NCI-H510A treated with DMSO at 0.1 percent for 48 hours (cell line): ENCODE measurements around the gene STK32A.

Source experiments
- DNase-seq: peaks from one replicate; lab custom pipeline; 2025; lab: John Stamatoyannopoulos, UW

The STK32A gene

DNA sequence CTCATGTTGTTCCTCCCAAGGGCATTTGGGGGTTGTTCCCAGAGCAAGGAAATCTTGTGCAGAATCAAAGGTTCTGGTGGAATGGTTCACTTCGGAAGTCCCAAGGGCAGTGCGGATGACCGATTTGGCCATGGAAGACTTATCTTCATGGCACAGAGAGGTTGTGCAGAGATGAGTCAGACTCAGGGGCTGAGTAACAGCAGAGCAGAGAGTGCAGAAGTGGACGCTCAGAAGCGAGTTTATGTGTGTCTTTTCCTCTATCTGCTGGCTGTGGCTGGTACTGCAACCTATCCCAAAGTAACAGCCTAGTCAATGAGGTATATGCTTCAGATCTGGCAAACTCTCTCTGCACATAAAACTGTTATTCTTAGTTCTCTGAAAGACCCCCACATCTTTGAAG is 157.0 kb downstream of the STK32A start:
- peak; percentile 14 for DNase-seq

DNA sequence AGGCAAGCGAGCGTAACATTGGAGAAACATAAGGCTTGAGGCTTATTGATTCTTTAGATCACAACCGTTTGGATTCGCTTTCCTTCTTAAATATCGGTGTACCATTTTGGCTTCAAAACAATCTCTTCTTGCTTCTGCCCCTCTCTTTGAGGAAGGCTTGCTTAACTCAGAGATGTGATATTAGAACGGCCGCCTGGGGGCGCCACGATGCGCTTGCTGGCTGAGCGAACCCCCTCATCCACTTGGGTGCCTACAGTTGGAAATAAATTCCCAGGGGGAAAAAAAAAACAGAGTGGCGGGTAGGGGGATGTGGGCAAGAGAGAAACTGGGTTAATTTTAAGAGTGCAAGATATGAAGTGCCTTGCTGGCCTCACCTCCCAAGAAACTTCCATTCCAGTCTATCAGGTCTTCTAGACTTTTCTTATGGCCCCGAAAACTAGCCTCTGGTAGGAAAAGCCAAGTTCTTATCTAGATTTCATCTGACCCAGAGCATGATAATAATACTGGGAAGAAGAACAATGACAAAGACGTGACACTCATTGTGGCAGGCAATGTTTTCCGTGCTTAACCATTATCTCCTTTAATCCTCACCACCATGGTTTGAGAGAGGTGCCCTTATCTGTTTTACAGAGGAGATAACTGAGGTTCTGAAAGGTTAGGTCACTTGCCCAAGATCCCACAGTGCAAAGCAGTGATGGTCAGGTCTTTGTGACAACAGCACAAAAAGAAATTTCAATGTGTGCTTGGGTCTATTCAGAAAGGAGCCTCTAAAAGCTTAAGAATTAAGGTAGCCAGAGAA is 159.2 kb downstream of the STK32A start:
- DNase-seq = no peak

DNA sequence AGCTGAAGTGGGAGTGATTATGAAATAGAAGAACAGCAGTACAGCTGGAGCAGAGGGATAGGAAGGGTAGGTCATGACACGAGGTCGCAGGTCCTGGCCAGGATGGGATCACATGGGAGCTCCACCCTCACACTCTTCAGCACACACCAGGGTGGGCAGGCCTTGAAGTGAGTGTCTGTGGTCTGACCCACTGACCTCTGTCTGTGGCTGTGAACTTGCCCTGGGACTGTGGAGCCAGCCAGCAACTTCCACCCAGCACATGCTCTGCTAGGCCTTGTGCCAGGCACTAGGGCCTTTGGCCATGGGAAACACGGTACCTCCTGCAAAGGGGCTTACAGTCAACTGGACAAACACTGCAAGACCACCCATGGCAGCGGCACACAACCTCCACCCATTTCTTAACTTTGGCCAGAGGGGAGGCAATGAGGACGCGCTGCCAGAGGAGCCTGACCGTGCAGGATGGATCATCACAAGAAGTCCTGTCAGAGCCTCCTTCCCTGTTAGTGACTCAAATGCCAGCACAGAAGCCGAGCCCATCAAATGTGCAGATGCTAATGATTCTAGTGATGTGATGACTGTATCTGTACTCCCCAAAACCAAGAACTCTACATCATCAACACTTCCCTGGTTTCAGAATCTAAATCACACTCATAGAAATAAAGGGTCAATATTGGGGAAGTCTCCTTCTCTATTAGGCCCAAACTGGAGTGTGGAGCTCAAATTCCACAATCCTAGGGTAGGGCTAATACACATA is 161.4 kb downstream of the STK32A start:
- DNase-seq = no peak

DNA sequence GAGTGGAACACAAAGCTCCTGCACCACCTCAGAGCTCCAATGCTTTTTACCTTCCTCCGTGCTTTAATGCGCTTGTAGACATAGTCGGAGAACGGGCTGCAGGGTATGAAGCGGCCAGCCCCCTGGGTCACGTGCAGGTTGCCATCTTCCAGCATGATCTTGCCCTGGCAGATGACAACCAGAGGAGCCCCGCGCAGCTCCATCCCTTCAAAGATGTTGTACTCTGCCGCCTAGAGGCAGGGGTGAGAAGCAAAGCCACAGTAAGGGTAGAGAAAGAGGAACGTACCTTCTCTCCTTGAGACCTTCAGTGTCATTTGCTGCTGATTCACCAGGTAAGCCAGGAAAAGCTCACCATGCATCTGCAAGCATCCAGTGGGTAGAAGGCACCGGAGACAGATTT is 162.8 kb downstream of the STK32A start:
- no peak for DNase-seq

DNA sequence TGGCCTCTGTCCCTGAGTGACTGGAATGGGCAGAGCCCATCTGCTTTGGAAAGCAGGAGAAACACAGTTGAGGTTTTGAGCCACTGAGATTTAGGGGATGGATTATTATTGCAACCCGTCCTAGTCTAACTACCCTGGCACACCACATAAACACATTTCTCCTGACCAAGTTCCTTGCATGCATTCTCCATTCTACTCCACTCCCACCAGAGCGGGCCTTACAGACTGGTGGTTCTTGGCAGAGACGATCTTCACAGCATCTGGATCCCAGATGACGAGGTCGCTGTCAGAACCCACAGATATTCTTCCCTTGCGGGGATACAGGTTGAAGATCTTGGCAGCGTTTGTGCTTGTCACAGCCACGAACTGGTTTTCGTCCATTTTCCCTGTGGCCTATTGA is 164.0 kb downstream of the STK32A start:
- no peak for DNase-seq

DNA sequence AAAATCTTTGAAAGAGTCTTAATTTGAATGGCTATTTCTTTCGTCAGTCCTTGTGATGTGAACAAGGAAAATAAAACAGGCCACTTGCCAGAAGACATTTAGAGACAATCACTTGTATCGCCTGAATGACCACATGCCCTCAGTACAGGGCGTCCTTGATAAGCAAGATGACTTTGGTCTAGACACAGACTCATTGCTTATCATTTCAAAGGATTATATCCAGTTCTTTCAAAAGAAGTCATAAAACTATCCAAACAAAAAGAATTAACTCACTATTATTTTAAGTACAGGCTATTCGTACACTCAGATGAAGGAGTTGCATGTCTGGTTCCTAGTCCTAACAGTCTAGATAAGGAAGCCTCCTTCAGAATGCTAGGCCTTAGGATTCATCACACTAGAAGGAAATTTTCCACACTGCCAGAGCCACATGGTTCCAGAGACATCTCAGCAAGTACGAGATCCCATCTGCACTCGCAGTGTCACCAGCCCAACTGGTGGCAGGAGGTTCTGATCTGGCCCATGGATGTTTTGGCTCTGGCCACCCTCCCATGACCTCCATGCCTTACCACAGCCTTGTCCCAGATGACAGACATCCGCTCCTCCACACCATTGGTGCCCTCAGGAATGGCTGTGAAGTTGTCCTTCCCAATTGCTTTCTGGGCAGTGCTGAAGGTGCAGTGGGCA is 165.4 kb downstream of the STK32A start:
- no peak for DNase-seq

DNA sequence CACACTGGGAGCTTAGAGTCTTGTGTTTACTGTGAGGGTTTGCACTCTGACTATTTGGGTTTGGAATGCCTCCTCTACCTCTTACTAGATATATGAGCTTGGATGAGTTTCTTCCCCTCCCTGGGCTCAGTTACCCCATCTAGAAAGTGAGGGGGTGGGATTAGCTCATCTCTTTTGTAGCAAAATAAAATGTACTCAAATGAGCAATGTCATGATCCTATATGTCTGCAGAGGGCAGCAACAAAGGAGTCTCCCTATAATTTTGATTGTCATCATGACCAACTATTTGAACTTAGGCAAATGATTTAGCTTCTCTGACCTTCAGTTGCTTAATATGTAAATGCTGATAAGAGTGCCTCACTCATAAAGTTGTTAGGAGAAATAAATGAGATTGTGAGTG is 166.1 kb downstream of the STK32A start:
- DNase-seq = no peak

DNA sequence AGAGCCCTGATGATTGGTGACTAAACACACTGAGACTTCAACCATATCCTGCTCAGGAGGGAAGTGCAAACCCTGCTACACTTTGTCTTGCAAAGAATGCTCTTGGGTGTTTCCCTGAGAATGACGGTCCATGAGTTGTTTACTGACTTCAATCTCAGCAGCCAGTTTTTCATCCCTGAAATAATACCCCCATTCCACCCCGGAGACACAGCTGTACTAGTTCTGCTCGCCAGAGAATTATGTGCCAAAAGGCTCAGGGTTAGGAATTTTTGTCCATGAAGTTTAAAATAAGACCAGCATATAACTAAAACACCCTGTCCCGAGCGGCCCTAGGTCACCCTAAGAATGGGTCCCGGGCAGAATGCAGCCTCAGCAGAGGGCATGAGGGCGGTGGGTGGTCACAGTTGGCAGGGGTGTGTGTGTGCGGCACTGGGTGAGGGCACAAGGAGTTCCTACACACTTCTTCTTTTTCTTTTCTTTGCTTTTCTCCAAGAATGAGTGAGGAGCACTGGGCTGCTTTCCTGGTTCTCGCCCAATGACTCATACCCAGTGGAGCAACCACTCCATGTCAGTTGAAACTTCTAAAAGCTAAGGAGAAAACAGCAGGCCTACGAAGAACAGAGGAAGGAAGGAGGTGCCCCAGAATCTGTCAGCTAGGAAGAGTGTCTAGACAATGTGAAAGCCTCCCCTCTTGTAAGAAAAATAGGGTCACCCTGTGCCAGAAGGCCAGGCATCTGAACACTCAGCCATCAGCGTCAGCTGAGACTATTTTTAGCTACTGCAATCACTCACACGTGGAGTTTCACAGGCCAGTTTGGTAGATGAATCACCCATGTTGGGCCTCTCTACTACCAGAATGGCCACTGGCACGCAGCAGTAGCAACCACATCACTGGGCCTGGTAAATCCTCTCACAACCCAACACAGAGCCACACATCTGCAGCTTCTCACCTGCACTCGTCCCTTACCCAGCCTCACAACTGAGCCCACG is 169.1 kb downstream of the STK32A start:
- DNase-seq = no peak

DNA sequence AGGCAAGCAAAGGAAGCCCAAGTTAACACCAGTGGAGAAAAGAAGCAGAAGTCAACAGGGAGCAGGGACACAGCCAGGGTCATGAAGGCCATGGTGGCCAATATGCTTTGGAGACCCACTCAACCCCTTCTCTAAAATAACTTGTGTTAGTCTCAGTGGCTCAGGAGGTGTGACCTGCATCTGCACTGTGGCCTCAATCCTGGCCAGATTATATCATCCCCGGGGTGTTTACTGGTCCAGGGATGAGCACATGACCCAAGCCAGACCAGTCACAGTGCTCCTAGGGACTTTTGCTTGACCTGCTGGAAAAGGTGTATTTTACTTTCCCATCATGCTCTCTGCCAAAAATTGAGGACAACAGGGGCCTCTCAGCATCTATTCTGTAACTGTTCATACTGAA is 169.9 kb downstream of the STK32A start:
- no peak for DNase-seq

DNA sequence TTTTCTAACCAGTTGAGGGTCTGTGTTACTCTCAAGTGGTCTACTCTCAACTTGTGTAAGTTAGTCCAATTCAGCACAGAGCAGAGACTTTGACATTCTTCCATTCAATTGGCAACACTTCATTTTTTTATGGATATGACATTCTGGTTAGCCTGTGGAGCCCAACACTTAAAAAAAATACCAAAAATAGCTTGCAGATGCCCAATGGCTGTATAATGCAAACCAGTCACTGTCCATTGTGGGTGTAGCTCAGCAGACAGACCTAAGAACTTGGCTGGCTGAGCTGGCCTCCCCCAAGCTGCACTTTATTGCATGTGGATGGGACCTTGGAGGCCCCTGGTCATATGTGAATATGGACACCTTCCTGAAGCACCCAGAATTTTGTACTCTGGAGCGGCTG is 171.8 kb downstream of the STK32A start:
- no peak for DNase-seq

DNA sequence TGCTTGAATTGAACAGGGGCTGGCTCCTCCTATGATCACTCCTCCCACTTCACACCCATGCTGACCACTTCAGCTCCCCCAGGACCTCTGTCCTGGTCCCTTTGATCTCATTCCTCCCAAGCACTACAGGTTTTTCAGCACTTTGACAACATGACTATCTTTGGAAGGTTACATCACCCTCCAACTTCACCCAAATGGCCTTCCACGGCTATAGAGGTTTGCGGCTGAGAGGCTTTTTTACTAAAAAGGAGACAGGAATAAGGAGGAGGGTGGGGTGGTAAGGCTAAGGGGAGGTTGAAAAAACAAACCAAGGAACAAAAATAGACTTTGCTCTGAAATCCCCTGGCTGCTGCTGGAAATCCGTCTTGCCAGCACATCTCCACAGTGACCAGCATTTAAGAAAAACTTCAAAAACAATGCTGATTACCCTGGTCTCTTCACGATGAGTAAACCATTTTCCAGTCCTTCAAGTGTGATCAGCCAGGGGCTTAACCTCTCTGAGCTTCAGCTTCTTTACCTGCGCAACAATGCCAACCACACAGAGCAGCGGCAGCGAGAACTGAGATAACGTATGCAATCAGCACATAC is 172.4 kb downstream of the STK32A start:
- DNase-seq = no peak

DNA sequence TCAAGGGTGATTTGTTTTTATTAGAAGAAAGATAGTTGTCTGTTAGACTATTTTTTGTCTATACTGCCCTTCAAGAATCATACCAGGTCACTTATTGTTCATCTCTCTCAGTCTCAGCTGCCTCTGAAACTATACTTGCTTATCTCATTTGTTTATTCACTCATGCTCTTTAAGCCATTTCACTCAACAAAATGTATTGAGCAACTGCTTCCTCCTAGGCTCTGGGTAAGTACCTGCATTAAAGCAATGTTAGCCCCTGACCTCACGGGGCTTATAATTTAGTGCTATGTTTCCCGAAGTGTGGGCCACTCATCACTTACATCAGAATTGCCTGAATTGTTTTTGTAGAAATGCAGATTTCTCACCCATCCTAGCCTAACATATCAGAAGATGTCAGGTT is 174.2 kb downstream of the STK32A start:
- no peak for DNase-seq

DNA sequence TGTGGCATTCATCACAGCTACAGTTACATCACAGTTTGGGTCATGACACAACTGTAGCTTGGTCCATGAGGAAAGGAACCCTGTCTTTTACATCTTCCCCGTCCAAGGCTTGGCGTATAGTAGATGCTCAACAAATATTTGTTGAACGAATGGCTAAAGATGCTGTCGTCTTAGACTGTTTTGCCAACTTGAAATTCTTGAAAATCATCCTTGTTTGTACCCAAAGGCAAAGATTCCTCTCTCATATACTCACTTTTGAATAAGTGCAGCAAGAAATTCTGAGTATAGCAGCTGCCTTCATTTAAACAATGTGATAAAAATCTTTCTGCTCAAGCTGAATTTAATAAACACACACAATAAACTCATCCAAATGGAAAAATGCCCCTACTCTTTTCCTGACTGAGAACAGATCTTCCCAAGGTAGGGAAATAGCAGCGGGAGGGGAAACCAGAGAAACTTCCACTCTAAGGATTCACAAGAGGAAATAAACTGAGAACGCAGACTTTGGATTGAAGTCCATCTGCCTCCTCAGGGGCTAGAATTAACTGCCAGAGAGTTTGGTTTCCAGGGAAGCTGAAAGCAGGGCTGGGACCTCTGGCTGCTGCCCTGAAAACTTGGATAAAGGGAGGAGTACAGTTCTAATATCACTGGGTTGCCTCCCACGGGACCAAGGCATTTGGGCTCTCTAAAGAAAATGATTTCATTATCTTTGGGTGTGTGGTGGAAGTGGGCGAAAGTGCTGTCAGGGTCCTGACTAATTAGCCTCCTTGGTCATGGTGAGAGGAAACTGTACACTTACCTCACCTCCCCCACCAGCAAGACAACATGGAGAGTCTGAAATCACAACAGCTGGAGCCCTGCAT is 175.9 kb downstream of the STK32A start:
- DNase-seq = no peak

DNA sequence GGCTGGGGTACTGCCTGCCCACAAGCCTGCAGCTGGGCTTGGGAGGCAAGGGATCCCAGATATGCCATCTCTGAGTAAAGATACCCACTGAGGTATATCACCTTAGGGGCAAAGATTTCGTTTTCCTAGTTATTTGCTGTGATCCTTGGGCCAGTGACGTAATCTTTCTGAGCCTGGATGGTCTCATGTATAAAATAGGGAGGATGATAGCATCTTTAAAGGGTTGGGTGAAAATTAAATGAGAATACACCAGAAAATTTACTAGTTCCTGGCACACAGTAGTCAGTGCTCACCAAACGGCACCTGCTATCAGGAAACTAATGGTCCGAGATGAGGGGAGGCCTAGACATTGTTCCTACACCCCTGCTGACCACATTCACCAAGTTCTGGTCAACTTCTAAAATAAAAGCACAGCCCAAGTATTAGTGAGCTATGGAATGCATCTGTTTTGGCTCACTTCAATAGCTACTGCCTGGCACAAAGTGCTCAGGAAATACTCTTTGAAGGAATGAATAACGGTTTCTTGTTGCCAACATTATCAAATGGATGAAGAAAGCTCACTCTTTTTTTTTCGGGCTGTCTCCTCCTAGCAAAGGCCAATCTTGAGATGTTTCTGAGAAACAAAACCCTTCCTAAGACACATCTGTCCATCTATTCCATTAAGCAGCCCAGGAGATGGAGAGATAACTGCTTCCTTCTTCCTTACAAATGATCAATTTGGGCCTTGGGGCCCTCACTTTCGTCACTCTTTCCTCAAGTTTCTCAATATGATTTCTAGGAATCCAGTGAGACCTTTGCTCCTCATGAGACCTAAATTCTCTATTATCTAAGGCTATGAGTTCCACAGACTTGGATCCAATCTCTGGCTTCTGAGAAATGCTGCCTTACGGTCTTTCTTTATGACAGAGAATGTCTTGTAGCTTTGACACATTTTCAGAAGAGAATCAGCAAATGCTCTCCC is 176.8 kb downstream of the STK32A start:
- DNase-seq = no peak

DNA sequence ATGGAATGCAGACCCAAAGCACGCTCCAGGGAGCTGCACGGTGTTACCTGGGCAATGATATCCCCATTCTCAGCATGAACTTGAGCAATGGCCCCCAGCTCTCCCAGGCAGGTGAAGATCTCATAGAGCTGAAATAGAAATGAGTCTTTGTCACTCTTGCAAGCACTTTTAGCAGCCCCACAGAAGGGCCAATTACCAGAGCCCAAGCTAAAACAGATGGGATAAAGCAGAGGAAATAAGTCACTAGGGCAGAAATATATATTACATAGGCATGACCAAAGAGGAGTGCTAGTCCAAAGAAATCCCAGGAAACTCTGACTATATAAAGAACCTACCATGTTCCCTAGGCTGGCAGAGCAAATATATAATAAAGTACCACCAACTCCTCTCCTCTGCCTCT is 177.7 kb downstream of the STK32A start:
- no peak for DNase-seq

DNA sequence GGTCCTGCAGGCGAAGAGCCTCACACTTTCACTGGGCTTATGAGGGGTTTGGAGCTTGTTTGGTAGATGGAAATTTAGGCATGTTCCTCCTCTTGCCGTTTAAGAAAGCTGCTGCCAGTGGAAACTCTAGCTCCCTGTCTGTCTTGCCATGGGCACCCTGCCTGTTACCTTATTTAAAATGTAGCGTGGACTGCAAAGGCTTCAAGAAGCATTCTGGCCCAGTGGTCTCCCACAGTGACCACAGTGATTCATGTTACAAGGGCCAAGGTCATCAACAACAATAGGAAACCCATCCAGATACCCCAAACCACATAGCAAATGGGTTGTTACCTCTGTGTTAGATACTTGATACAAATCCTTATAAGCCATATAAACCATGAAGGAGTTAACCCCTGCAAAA is 178.4 kb downstream of the STK32A start:
- no peak for DNase-seq

DNA sequence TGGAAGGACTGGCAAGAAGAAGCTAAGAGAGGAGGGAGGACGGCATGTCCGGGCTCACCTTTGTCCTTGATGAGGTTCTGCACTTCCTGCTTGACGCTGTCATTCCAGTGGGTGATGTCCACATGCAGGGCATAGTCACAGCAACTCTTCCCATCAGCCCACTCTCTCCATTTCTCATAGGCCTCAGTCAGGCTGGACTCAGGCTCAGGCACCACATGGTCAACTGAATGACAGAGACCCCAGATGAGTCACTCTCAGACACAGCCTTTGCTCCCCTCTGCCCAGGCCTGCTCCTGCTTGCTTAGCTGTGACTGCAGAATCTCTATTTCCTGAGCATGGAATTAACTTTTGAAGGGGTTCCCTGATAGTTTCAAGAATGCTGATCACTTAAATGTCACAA is 180.8 kb downstream of the STK32A start:
- no peak for DNase-seq

DNA sequence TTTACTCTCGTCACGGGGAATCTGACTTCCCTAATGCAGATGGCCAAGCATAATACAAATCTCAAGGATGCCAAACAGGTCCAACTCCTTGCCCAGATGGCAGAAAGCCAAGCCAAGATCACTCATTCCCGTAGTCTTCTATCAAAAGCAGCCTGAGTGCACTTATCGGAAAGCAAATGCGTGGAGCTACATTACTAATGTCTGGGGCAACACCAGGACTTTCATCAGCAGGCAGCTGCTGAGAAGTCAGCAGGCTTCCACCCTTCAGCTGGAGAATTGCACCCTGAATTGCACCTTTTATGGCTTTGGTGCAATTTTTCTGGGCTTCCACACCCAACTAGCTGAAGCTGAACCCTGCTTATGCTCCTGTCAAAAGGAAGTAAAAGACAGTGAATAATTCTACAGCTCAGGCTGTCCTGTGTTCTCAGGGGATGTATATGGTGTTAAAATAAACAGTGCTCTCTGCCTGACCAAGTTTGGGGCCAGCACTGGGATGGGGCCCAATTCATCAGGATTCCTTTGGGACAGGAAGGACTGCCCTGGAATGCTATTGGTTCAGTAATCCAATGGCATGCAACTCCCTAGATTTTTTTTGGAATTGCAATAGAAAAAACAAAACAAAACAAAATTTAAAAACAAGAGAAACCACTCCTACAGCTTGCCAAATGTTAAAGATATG is 182.4 kb downstream of the STK32A start:
- no peak for DNase-seq

DNA sequence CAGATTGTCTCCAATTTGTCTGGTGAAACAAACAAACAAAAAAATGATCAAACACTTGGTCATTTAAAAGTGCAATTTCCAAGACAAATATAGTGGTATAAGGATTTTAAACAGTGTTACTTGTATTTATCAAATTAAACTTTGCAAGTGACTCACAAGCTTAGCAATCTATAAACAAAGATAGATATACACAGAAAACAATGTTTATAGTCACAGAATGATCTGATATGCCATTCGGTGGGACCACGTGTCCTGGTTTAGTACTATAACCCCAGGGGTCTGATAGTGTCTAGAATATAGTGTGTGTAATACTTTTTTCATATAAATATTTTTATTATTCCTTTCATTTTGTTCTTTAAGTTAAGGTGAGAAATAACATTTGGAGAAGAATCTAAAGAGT is 183.8 kb downstream of the STK32A start:
- DNase-seq = no peak
